Stimulated activated naive B cell treated with anti-CD40 and anti-IgM and Interleukin-4, amounts not matched to agents 10 μg/mL and 1 μg/mL and 100 μg/mL, for 72 hours (primary cell): Measurements from ENCODE around the gene DNAH17.
A peak's percentile ranks its signal among the peaks of the same experiment; 100 is the strongest.

ENCODE experiments used
- ATAC-seq, 2 donors: fragments of 150-1000 bp; cut with Tn5 transposase; replicated peaks; 2 replicates each; pipeline ENCODE4 v1.10.0; 2021; ENCODE audit warnings: moderate library complexity in 1 of 2
- DNase-seq: peaks from one replicate; pipeline ENCODE4 v3.0.0; 2021
- H3K27ac Mint-ChIP-seq: one replicate; pipeline ENCODE4 v1.8.0; 2022; ENCODE audit warnings: mild to moderate bottlenecking, mixed read lengths
- H3K27me3 Mint-ChIP-seq, 2 donors: one replicate each; pipeline ENCODE4 v1.8.0; 2022; ENCODE audit warnings: mixed read lengths in 2 of 2
- H3K36me3 Mint-ChIP-seq, 2 donors: one replicate each; pipeline ENCODE4 v1.8.0; 2022; ENCODE audit warnings: mixed read lengths in 2 of 2, mild to moderate bottlenecking in 1 of 2
- H3K4me1 Mint-ChIP-seq, 2 donors: one replicate each; pipeline ENCODE4 v1.8.0; 2022; ENCODE audit warnings: mixed read lengths in 2 of 2, mild to moderate bottlenecking in 1 of 2
- H3K4me3 Mint-ChIP-seq, 2 donors: one replicate each; pipeline ENCODE4 v1.8.0; 2022; ENCODE audit warnings: mild to moderate bottlenecking in 2 of 2, mixed read lengths in 2 of 2, moderate library complexity in 1 of 2
- H3K9me3 Mint-ChIP-seq, 2 donors: one replicate each; pipeline ENCODE4 v1.8.0; 2022; ENCODE audit warnings: mixed read lengths in 2 of 2, mild to moderate bottlenecking in 1 of 2

Gene DNAH17

DNA sequence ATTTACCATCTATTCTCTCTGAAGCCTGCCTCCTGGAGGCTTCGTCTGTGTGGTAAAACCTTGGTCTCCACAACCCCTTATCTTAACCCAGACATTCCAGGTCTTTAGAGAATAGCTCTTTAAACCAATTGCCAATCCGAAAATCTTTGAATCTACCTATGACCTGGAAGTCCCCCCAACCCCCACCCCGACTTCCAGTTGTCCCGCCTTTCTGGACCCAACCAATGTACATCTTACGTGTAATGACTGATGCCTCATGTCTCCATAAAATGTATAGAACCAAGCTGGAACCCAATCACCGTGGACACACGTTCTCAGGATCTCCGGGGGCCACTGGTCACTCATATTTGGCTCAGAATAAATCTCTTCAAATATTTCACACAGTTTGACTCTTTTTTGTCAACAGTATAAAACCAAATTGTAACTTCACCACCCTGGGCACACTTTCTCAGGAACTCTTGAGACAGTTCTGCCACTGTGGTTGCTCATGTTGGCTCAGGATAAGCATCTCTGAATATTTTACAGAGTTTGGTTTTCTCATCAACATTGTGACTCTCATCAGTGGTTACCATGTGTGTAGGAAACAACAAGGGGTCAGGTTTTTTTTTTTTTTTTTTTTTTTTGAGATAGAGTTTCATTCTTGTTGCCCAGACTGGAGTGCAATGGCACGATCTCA lies 18.1 kb upstream of the DNAH17 start:
- DNase-seq (no peak), ATAC-seq (no peak)
- no peaks in the 10 kb centered on the region for H3K9me3 Mint-ChIP-seq
- no peak overlapping the region for H3K4me3 Mint-ChIP-seq
- H3K4me1 Mint-ChIP-seq: peaks cover 6 to 11% of the 10 kb centered on the region in 2 donors
- peaks cover 13 to 16% of the 10 kb centered on the region in 2 donors for H3K27me3 Mint-ChIP-seq
- no peaks in the 10 kb centered on the region for H3K36me3 Mint-ChIP-seq
- H3K27ac Mint-ChIP-seq: no peak overlapping the region

- DNase-seq (no peak), ATAC-seq (no peak)
- Mint-ChIP-seq H3K4me1 (peaks cover 6 to 11% of the 10 kb centered on the region in 2 donors), H3K4me3 (no peak overlapping the region), H3K9me3 (no peaks in the 10 kb centered on the region), H3K36me3 (no peaks in the 10 kb centered on the region), H3K27ac (no peak overlapping the region), H3K27me3 (peaks cover 6 to 10% of the 10 kb centered on the region in 2 donors)
These were observed 15.8 kb upstream of the DNAH17 start for GRCh38 chr17:78592991-78593329.

DNA sequence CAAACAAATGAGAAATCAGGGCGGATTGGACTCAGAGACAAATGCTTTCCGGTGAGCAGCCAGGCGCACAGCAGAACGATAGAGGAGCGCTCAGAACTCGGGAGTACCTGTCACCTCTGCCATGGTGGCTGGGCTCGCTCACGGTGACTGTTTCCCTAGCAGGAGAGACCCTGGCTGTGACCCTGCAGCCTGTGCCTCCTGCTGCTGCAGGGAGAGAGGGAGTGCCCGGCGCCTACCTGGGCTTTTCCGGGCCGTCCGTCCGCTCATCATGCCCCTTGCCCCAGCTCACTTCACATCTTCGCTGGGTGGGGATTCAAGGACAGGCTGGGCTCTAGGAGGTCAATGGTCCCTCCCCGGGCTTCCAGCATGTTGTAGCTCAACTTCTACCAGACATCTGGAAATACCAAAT lies 14.1 kb upstream of the DNAH17 start:
- no peak for DNase-seq
- Mint-ChIP-seq H3K4me3 (no peak overlapping the region), H3K27ac (no peak overlapping the region), H3K27me3 (peaks cover 12 to 19% of the 10 kb centered on the region in 2 donors), H3K36me3 (no peaks in the 10 kb centered on the region), H3K9me3 (no peaks in the 10 kb centered on the region), H3K4me1 (peaks cover 6 to 11% of the 10 kb centered on the region in 2 donors)
- ATAC-seq: no peak

- Mint-ChIP-seq H3K27ac (no peak overlapping the region), H3K9me3 (no peaks in the 10 kb centered on the region), H3K4me3 (no peak overlapping the region), H3K27me3 (peaks cover 12 to 26% of the 10 kb centered on the region in 2 donors), H3K36me3 (no peaks in the 10 kb centered on the region), H3K4me1 (peaks cover 6 to 11% of the 10 kb centered on the region in 2 donors)
- DNase-seq (no peak), ATAC-seq (no peak)
These were observed 12.7 kb upstream of the DNAH17 start for GRCh38 chr17:78589885-78590284.

- no peak overlapping the region for H3K4me3 Mint-ChIP-seq
These were observed 12.0 kb upstream of the DNAH17 start for GRCh38 chr17:78589031-78589675.

GRCh38 chr17:78588258-78589030 lies 11.2 kb upstream of the DNAH17 start:
- Mint-ChIP-seq H3K9me3 (peaks cover 0 to 3% of the 10 kb centered on the region in 2 donors), H3K27ac (no peak overlapping the region)
- DNase-seq: no peak

More at GRCh38 chr17:78589031-78589675, 12.0 kb upstream of the DNAH17 start:
- Mint-ChIP-seq H3K9me3 (no peaks in the 10 kb centered on the region), H3K27ac (no peak overlapping the region), H3K4me1 (peaks cover 6 to 11% of the 10 kb centered on the region in 2 donors), H3K36me3 (no peaks in the 10 kb centered on the region), H3K27me3 (peaks cover 6 to 25% of the 10 kb centered on the region in 2 donors)
- DNase-seq: no peak
- no peak for ATAC-seq

DNA sequence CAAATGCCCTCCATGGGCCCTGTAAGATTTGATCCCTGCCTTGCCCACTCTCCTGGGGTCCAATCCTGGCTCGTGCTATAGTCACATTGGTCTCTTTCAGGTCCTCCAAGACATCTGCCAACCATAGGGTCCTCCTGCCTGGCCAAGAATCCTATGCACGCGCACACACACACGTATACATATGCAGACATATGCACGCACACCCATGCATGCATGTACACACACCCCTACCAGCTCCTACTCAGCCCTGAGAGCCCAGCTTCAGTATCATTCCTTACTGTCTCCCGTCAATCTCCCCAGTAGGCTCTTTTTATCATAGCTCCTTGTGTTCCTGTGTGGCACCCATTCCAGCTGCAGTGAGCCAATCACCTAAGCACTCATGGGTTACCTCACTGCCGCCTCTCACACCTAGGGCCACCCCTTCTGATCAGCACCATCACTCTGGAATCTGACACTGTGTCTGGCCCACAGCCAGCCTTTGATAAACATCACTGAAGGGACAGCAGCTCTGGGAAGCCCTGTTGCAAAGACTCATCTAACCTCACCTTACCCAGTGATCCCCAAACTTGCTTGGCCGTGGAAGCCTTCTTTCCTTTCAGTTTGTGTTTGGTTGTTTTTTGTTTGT lies 7.9 kb upstream of the DNAH17 start:
- ATAC-seq: no peak
- Mint-ChIP-seq H3K9me3 (peaks cover 0 to 3% of the 10 kb centered on the region in 2 donors), H3K36me3 (no peaks in the 10 kb centered on the region), H3K27me3 (peaks cover 6 to 30% of the 10 kb centered on the region in 2 donors), H3K4me3 (no peak overlapping the region), H3K27ac (no peak overlapping the region), H3K4me1 (peaks cover 0 to 3% of the 10 kb centered on the region in 2 donors)
- no peak for DNase-seq

More at GRCh38 chr17:78588258-78589030, 11.2 kb upstream of the DNAH17 start:
- peaks cover 6 to 11% of the 10 kb centered on the region in 2 donors for H3K4me1 Mint-ChIP-seq
- H3K4me3 Mint-ChIP-seq: no peak overlapping the region
- H3K36me3 Mint-ChIP-seq: no peaks in the 10 kb centered on the region
- ATAC-seq: no peak
- H3K27me3 Mint-ChIP-seq: peaks cover 6 to 30% of the 10 kb centered on the region in 2 donors

DNA sequence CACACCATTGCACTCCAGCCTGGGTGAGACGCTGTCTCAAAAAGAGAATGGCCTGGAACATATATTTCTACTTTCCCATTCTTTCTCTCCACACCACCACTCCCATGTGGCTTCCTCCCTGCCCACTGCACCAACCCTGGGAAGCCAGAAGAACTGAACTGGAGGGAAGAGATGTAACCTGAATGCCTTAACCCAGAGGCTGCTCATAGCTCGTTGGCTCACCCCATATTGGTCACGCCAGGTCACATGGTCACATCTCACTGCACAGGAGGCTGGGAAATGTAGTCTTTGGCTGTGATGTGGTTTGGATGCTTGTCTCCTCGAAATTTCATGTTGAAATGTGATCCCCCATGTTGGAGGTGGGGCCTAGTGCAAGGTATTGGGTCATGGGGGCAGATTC lies 5.9 kb upstream of the DNAH17 start:
- Mint-ChIP-seq H3K9me3 (peaks cover 0 to 3% of the 10 kb centered on the region in 2 donors), H3K36me3 (no peaks in the 10 kb centered on the region), H3K27me3 (peaks cover 6 to 30% of the 10 kb centered on the region in 2 donors), H3K4me1 (peaks cover 0 to 3% of the 10 kb centered on the region in 2 donors), H3K27ac (no peak overlapping the region), H3K4me3 (no peak overlapping the region)
- ATAC-seq (peak; percentile 62 to 68), DNase-seq (no peak)

- Mint-ChIP-seq H3K27ac (no peak overlapping the region), H3K9me3 (peaks cover 0 to 3% of the 10 kb centered on the region in 2 donors), H3K4me1 (peaks cover 4 to 8% of the 10 kb centered on the region in 2 donors), H3K36me3 (no peaks in the 10 kb centered on the region), H3K27me3 (peaks cover 0 to 22% of the 10 kb centered on the region in 2 donors), H3K4me3 (no peak overlapping the region)
- ATAC-seq: no peak
- no peak for DNase-seq
These were observed 4.1 kb upstream of the DNAH17 start for GRCh38 chr17:78581304-78581703.

DNA sequence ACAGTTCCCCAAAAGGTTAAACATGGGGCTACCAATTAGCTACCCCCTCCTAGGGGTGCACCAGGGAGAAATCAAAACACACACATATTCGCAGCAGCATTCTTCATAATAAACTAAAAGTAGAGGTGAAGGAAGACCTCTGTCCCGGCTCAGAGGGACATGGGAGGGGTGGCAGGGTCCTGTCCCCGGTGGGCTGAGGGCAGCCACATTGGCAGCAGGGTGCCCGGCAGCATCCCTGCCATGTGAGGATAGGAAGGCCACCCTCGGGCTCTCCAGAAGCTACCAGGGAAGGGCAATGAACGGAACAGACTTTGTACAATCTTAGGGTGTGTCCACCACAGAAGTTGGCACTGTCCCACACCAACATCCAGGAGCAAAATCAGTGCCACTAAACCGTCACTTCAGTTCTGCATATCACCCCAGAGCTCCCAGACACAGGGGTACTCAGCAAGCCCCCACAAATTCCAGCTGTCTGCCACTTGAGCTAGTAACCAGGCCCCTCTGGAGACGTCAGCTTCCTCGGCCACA lies 3.1 kb upstream of the DNAH17 start:
- H3K27me3 Mint-ChIP-seq: peaks cover 0 to 19% of the 10 kb centered on the region in 2 donors
- ATAC-seq: no peak
- H3K4me3 Mint-ChIP-seq: no peak overlapping the region
- peaks cover 0 to 3% of the 10 kb centered on the region in 2 donors for H3K9me3 Mint-ChIP-seq
- H3K36me3 Mint-ChIP-seq: no peaks in the 10 kb centered on the region
- DNase-seq: no peak
- no peak overlapping the region for H3K27ac Mint-ChIP-seq
- H3K4me1 Mint-ChIP-seq: peaks cover 4 to 8% of the 10 kb centered on the region in 2 donors

GRCh38 chr17:78576389-78577112 lies 645 bp downstream of the DNAH17 start:
- ATAC-seq (no peak), DNase-seq (no peak)
- peaks cover 0 to 4% of the 10 kb centered on the region in 2 donors for H3K27me3 Mint-ChIP-seq
- no peaks in the 10 kb centered on the region for H3K36me3 Mint-ChIP-seq
- H3K4me1 Mint-ChIP-seq: peaks cover 4 to 8% of the 10 kb centered on the region in 2 donors
- no peak overlapping the region for H3K27ac Mint-ChIP-seq
- no peak overlapping the region for H3K4me3 Mint-ChIP-seq
- H3K9me3 Mint-ChIP-seq: no peaks in the 10 kb centered on the region

DNA sequence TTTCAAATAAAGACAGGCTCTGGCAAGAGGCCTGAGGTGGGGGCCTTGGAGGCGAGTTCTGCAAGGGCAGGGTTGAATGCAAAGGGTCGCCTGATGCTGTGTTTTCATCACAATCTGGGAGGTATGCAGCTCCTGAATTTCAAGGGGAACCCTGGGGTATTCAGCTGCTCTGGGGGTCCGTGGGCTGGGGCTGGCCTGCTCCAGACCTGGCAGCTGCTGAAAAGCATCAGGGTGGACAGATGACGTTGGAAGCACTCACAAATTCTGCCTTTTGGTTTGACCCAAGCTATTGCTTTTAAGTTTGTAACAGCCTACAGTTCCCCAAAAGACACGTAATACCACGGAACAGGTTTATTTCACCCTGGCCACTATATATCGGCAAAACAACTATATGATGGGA lies 1.3 kb downstream of the DNAH17 start:
- Mint-ChIP-seq H3K9me3 (no peaks in the 10 kb centered on the region), H3K27ac (no peak overlapping the region), H3K4me1 (peaks cover 4 to 6% of the 10 kb centered on the region in 2 donors), H3K27me3 (peaks cover 0 to 4% of the 10 kb centered on the region in 2 donors), H3K4me3 (no peak overlapping the region), H3K36me3 (no peaks in the 10 kb centered on the region)
- ATAC-seq: no peak
- no peak for DNase-seq

DNA sequence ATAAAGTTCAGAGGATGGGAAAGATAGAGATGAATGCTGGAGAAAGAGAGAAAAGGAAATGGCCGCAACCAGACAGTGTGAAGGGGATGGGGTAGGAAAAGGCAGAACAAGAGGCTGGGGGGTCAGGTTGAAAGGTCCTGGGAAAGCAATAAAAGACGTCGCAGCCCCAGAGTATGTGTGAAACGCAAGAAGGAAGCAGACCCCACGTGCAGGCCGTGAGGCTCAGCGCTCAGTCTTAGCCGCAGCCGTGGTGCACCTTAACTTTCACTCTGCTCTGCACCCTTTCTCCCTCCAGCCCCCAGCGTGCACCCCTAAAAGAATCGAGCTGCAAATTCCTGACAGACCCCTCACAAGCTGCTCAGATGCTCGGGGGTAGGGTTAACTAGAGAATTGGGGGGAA lies 1.9 kb downstream of the DNAH17 start:
- H3K4me3 Mint-ChIP-seq: no peak overlapping the region
- no peak overlapping the region for H3K27ac Mint-ChIP-seq
- ATAC-seq: no peak
- no peak for DNase-seq
- peaks cover 0 to 4% of the 10 kb centered on the region in 2 donors for H3K27me3 Mint-ChIP-seq
- H3K36me3 Mint-ChIP-seq: no peaks in the 10 kb centered on the region
- no peaks in the 10 kb centered on the region for H3K9me3 Mint-ChIP-seq
- peaks cover 4% of the 10 kb centered on the region in 2 donors for H3K4me1 Mint-ChIP-seq
